Neural progenitor cell (in vitro differentiated cells): Measurements from ENCODE around the gene WWC1. TPM values are rescaled to one million over a fixed set of nuclear protein-coding genes. Genes with fewer than 3 reads are reported as not detected.

Experiments used
- DNase-seq: peaks from one replicate; pipeline ENCODE4 v3.0.0-alpha.2; 2016; ENCODE audit warnings: low spot score
- H2AFZ ChIP-seq: fragments of 200-600 bp; sonication (generic); replicated peaks from 2 replicates; pipeline ENCODE4 v1.6.1; 2016; ENCODE audit warnings: antibody characterized with exemption
- H3F3A ChIP-seq: fragments of 200-600 bp; sonication (generic); 2 replicates; pipeline ENCODE4 v1.6.1; 2016; ENCODE audit warnings: antibody characterized with exemption, low read depth
- H3K27ac ChIP-seq: fragments of 200-600 bp; sonication (generic); 2 replicates; pipeline ENCODE4 v1.5.1; 2016; ENCODE audit warnings: mild to moderate bottlenecking
- H3K27me3 ChIP-seq: fragments of 200-600 bp; sonication (generic); 2 replicates; pipeline ENCODE4 v1.6.1; 2016; ENCODE audit warnings: mild to moderate bottlenecking, moderate library complexity
- H3K36me3 ChIP-seq: fragments of 200-600 bp; sonication (generic); 2 replicates; pipeline ENCODE4 v1.5.1; 2016
- H3K4me1 ChIP-seq: fragments of 200-600 bp; sonication (generic); 2 replicates; pipeline ENCODE4 v1.6.1; 2016; ENCODE audit warnings: mixed run types
- H3K4me2 ChIP-seq: fragments of 200-600 bp; sonication (generic); 2 replicates; pipeline ENCODE4 v1.6.1; 2016
- H3K4me3 ChIP-seq: fragments of 200-600 bp; sonication (generic); 2 replicates; pipeline ENCODE4 v1.5.1; 2016
- H3K79me2 ChIP-seq: fragments of 200-600 bp; sonication (generic); 2 replicates; pipeline ENCODE4 v1.6.1; 2016; ENCODE audit warnings: low read depth
- H3K9ac ChIP-seq: fragments of 200-600 bp; sonication (generic); 2 replicates; pipeline ENCODE4 v1.6.1; 2016
- H3K9me3 ChIP-seq: fragments of 200-600 bp; sonication (generic); 2 replicates; pipeline ENCODE4 v1.5.1; 2016; ENCODE audit warnings: low read depth
- H4K20me1 ChIP-seq: fragments of 200-600 bp; sonication (generic); 2 replicates; pipeline ENCODE4 v1.6.1; 2016; ENCODE audit warnings: low read depth
- H3K27ac Mint-ChIP-seq: 3 replicates; pipeline ENCODE4 v1.8.0; 2021; ENCODE audit warnings: mixed read lengths
- H3K27me3 Mint-ChIP-seq: 2 replicates; pipeline ENCODE4 v1.8.0; 2022; ENCODE audit warnings: low read depth, mild to moderate bottlenecking, inconsistent platforms, moderate library complexity, mixed read lengths; ENCODE audit not compliant: insufficient read depth
- H3K36me3 Mint-ChIP-seq: 3 replicates; pipeline ENCODE4 v1.8.0; 2021; ENCODE audit warnings: mixed read lengths
- H3K4me1 Mint-ChIP-seq: 3 replicates; pipeline ENCODE4 v1.8.0; 2021; ENCODE audit warnings: mixed read lengths
- H3K4me3 Mint-ChIP-seq: 3 replicates; pipeline ENCODE4 v1.8.0; 2021; ENCODE audit warnings: mild to moderate bottlenecking, moderate library complexity, mixed read lengths
- H3K9me3 Mint-ChIP-seq: 3 replicates; pipeline ENCODE4 v1.8.0; 2020; ENCODE audit warnings: mixed read lengths
- CTCF ChIP-seq: fragments of 200-600 bp; sonication (generic); IDR thresholded peaks from 2 replicates; pipeline ENCODE4 v1.5.1; 2017; ENCODE audit warnings: antibody characterized with exemption, mild to moderate bottlenecking
- EZH2 ChIP-seq: fragments of 200-600 bp; sonication (generic); IDR thresholded peaks from 2 replicates; pipeline ENCODE4 v1.6.1; 2017; ENCODE audit warnings: antibody characterized with exemption, mild to moderate bottlenecking, moderate library complexity
- EZH2phosphoT487 ChIP-seq: fragments of 200-600 bp; sonication (generic); IDR thresholded peaks from 2 replicates; pipeline ENCODE4 v1.6.1; 2017; ENCODE audit warnings: antibody characterized with exemption
- total RNA-seq: library from RNA; depleted of rRNA; stranded (reverse); fragments of >200 nt; gene quantifications from 2 replicates; pipeline ENCODE4 v1.2.3, GENCODE V29; 2015; ENCODE audit warnings: low replicate concordance

The WWC1 gene
- total RNA-seq, 1 donor from 2014 or later = 6.7 TPM

- Mint-ChIP-seq H3K4me3 (no peak overlapping the region), H3K27ac (peak overlapping the region; percentile 57), H3K27me3 (peaks cover 2% of the 10 kb centered on the region), H3K9me3 (no peaks in the 10 kb centered on the region), H3K4me1 (peaks cover 32% of the 10 kb centered on the region), H3K36me3 (no peaks in the 10 kb centered on the region)
- Histone ChIP-seq H3F3A (peaks cover 7% of the 10 kb centered on the region), H2AFZ (no peak overlapping the region), H3K27ac (no peak overlapping the region), H3K9ac (no peak overlapping the region), H3K4me2 (no peak overlapping the region), H3K27me3 (no peaks in the 10 kb centered on the region), H3K9me3 (no peaks in the 10 kb centered on the region), H3K4me1 (peaks cover 10% of the 10 kb centered on the region), H3K4me3 (no peak overlapping the region), H3K36me3 (no peaks in the 10 kb centered on the region), H4K20me1 (peaks cover 14% of the 10 kb centered on the region), H3K79me2 (no peaks in the 10 kb centered on the region)
- DNase-seq = no peak
- no peak for TF ChIP-seq CTCF
- no peak for TF ChIP-seq EZH2
- no peak for TF ChIP-seq EZH2phosphoT487
Measured at GRCh38 chr5:168366116-168366515, 74.7 kb downstream of the WWC1 start.

GRCh38 chr5:168368854-168369253 is 77.4 kb downstream of the WWC1 start:
- H4K20me1 ChIP-seq = peaks cover 14% of the 10 kb centered on the region
- H3K4me1 ChIP-seq = peaks cover 10% of the 10 kb centered on the region
- H3K27ac Mint-ChIP-seq = no peak overlapping the region
- H3K4me2 ChIP-seq = no peak overlapping the region
- no peak overlapping the region for H3K9ac ChIP-seq
- peaks cover 7% of the 10 kb centered on the region for H3F3A ChIP-seq
- H2AFZ ChIP-seq = no peak overlapping the region
- no peak overlapping the region for H3K4me3 Mint-ChIP-seq
- no peak overlapping the region for H3K27ac ChIP-seq
- no peaks in the 10 kb centered on the region for H3K9me3 Mint-ChIP-seq
- H3K4me3 ChIP-seq = no peak overlapping the region
- no peak for TF ChIP-seq EZH2
- TF ChIP-seq CTCF = no peak
- no peak for TF ChIP-seq EZH2phosphoT487
- peaks cover 2% of the 10 kb centered on the region for H3K27me3 Mint-ChIP-seq
- H3K36me3 ChIP-seq = no peaks in the 10 kb centered on the region
- no peaks in the 10 kb centered on the region for H3K27me3 ChIP-seq
- H3K79me2 ChIP-seq = no peaks in the 10 kb centered on the region
- no peaks in the 10 kb centered on the region for H3K36me3 Mint-ChIP-seq
- H3K9me3 ChIP-seq = no peaks in the 10 kb centered on the region
- no peak for DNase-seq
- peaks cover 29% of the 10 kb centered on the region for H3K4me1 Mint-ChIP-seq

GRCh38 chr5:168370831-168371230 is 79.4 kb downstream of the WWC1 start:
- Histone ChIP-seq H3K4me2 (no peak overlapping the region), H2AFZ (no peak overlapping the region), H3K27ac (no peak overlapping the region), H3K9me3 (no peaks in the 10 kb centered on the region), H3K4me3 (no peak overlapping the region), H3K36me3 (no peaks in the 10 kb centered on the region), H3K4me1 (no peaks in the 10 kb centered on the region), H3K9ac (no peak overlapping the region), H3F3A (no peaks in the 10 kb centered on the region), H4K20me1 (no peaks in the 10 kb centered on the region), H3K79me2 (no peaks in the 10 kb centered on the region), H3K27me3 (no peaks in the 10 kb centered on the region)
- Mint-ChIP-seq H3K27ac (no peak overlapping the region), H3K4me1 (peaks cover 14% of the 10 kb centered on the region), H3K36me3 (no peaks in the 10 kb centered on the region), H3K27me3 (peaks cover 2% of the 10 kb centered on the region), H3K9me3 (no peaks in the 10 kb centered on the region), H3K4me3 (no peak overlapping the region)
- DNase-seq = no peak
- TF ChIP-seq EZH2 = no peak
- TF ChIP-seq EZH2phosphoT487 = no peak
- no peak for TF ChIP-seq CTCF
